Endothelial cell of umbilical vein (primary cell): ENCODE data around the gene MALRD1.

ENCODE experiments used
- CTCF ChIP-seq, 2 donors: IDR thresholded peaks; 1 replicate in 1 of 2; 2 replicates in 1 of 2; pipeline ENCODE4 v1.5.1; 2011; ENCODE audit warnings: low read length in 2 of 2, mild to moderate bottlenecking in 2 of 2, moderate library complexity in 2 of 2, control low read depth in 1 of 2, inconsistent platforms in 1 of 2, low read depth in 1 of 2; ENCODE audit not compliant: insufficient read depth in 1 of 2; ENCODE audit errors: extremely low read depth in 1 of 2
- EZH2 ChIP-seq: IDR thresholded peaks from 2 replicates; pipeline ENCODE4 v1.6.1; 2012; ENCODE audit warnings: borderline replicate concordance, low read depth, mild to moderate bottlenecking, moderate library complexity, low read length, inconsistent platforms; ENCODE audit not compliant: severe bottlenecking
- FOS ChIP-seq: IDR thresholded peaks from 2 replicates; pipeline ENCODE4 v1.6.1; 2011; ENCODE audit warnings: mild to moderate bottlenecking, low read length, moderate library complexity, borderline replicate concordance; ENCODE audit not compliant: insufficient read depth
- GATA2 ChIP-seq: IDR thresholded peaks from 2 replicates; pipeline ENCODE4 v1.7.0; 2011; ENCODE audit warnings: low read depth, mild to moderate bottlenecking, moderate library complexity, mixed read lengths, low read length; ENCODE audit not compliant: insufficient read length, insufficient read depth
- MAX ChIP-seq: IDR thresholded peaks from 2 replicates; pipeline ENCODE4 v1.6.1; 2011; ENCODE audit not compliant: insufficient read depth, insufficient read length
- MYC ChIP-seq: IDR thresholded peaks from one replicate; pipeline ENCODE4 v1.6.1; 2011; ENCODE audit warnings: mild to moderate bottlenecking, low read depth, low read length
- POLR2A ChIP-seq: IDR thresholded peaks from 2 replicates; pipeline ENCODE4 v1.6.1; 2012; ENCODE audit warnings: low read depth, mild to moderate bottlenecking, control low read depth, low read length
- POLR2AphosphoS5 ChIP-seq: IDR thresholded peaks from 2 replicates; pipeline ENCODE4 v1.6.1; 2012; ENCODE audit warnings: low read depth, mild to moderate bottlenecking, control low read depth, low read length, moderate library complexity; ENCODE audit not compliant: insufficient read depth

GRCh38 chr10:19640566-19641263 is 592.1 kb downstream of the MALRD1 start:
- no peak for TF ChIP-seq POLR2A
- no peak for TF ChIP-seq GATA2
- no peak for TF ChIP-seq CTCF (IDR thresholded peaks at IDR 0.05; ENCODE audit: extremely low read depth in 1 of 2, insufficient read depth in 1 of 2, low read depth in 1 of 2, low read length in 2 of 2)
- TF ChIP-seq MYC: no peak
- TF ChIP-seq POLR2AphosphoS5: no peak
- TF ChIP-seq EZH2: no peak
- TF ChIP-seq MAX: no peak
- no peak for TF ChIP-seq FOS
